RWPE1 (cell line): ENCODE data around the gene ACOX2.

ENCODE experiments used
- CTCF ChIA-PET: fragments of 350-600 bp; sonication (Branson Sonifier 250); formaldehyde crosslinking; extraction: SDS; loops from one replicate; lab custom pipeline; 2021; lab: Yijun Ruan, JAX
- POLR2A ChIA-PET: fragments of 400-600 bp; formaldehyde crosslinking; extraction: SDS; loops from one replicate; lab custom pipeline; 2020; ENCODE audit warnings: antibody characterized with exemption; ENCODE audit not compliant: low non-redundant PET; lab: Yijun Ruan, JAX
- DNase-seq: peaks from one replicate; pipeline ENCODE4 v3.0.0; 2012; ENCODE audit warnings: low spot score
- H3K27ac ChIP-seq: fragments of 450-650 bp; 2 replicates; pipeline ENCODE4 v1.5.1; 2017
- TF ChIP-seq, protein P1 (sequence below): fragments of 450-650 bp; conservative IDR thresholded peaks from 2 replicates; pipeline ENCODE4 v1.5.1; 2017; ENCODE audit warnings: low read depth, mild to moderate bottlenecking

The ACOX2 gene

DNA sequence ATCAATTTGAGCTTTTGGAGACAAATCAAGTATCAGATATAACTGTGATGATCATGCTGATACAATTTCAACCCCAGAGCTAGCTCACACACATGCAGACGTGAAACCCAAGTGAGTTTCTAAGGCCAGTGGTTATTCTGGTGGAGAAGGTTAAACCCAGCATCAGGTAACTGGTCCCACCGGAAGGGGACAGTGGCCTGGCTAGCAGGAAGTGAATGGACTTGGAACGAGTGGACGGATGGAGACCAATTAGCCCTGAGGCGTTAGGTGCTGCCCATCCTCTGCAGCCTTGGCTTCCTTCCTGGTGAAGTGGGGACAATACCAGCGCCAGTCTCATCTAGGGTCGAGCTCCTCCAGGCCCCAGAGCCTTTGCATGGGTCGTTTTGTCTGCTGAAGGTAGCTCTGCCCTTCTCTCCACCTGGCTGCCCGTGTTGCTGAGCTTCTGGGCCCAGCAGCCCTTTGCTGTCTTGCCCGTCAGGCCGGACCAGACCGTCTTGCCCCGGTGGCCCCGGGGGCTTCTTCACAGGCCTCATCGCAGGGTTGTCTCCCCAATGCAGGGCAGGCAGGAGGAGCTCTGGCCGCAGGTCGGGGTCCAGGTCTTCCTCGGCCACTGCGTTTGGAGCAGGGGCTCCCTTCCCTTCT is 46.0 kb downstream of the ACOX2 start:
- POLR2A ChIA-PET = interaction anchor here (0.9 kb wide), 1 partner anchor 20 kb away, joined by 3 read pairs; no protein-coding TSS in a partner anchor
- CTCF ChIA-PET = interaction anchor here (0.6 to 1.4 kb wide), 5 partner anchors 17 to 76 kb away, joined by 3 to 5 read pairs (median 4); no protein-coding TSS in a partner anchor
- peak overlapping the region; percentile 75 for H3K27ac ChIP-seq
- DNase-seq = no peak
- TF ChIP-seq, protein P1, sequence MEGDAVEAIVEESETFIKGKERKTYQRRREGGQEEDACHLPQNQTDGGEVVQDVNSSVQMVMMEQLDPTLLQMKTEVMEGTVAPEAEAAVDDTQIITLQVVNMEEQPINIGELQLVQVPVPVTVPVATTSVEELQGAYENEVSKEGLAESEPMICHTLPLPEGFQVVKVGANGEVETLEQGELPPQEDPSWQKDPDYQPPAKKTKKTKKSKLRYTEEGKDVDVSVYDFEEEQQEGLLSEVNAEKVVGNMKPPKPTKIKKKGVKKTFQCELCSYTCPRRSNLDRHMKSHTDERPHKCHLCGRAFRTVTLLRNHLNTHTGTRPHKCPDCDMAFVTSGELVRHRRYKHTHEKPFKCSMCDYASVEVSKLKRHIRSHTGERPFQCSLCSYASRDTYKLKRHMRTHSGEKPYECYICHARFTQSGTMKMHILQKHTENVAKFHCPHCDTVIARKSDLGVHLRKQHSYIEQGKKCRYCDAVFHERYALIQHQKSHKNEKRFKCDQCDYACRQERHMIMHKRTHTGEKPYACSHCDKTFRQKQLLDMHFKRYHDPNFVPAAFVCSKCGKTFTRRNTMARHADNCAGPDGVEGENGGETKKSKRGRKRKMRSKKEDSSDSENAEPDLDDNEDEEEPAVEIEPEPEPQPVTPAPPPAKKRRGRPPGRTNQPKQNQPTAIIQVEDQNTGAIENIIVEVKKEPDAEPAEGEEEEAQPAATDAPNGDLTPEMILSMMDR = no peak

DNA sequence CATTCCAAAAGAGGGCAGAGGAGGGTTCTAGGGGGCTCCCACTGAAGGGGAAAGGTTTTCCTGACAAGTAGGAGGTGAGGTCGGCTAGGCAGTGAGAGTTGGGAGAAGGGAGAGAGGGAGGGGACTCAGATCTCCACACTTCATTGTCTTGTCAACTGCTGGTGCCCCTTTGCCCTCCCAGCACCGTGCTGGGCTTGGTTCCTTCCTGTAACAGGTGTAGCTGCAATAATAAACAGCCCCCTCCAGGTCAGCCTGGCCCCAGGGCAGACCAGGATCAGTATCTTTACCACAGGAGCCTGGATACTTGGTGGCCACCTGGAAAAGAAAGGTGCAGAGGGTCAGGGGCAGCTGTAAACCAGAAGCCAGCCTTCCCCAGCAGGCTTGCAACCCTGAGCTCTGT is 48.0 kb downstream of the ACOX2 start:
- DNase-seq = no peak
- CTCF ChIA-PET = no interaction called here

DNA sequence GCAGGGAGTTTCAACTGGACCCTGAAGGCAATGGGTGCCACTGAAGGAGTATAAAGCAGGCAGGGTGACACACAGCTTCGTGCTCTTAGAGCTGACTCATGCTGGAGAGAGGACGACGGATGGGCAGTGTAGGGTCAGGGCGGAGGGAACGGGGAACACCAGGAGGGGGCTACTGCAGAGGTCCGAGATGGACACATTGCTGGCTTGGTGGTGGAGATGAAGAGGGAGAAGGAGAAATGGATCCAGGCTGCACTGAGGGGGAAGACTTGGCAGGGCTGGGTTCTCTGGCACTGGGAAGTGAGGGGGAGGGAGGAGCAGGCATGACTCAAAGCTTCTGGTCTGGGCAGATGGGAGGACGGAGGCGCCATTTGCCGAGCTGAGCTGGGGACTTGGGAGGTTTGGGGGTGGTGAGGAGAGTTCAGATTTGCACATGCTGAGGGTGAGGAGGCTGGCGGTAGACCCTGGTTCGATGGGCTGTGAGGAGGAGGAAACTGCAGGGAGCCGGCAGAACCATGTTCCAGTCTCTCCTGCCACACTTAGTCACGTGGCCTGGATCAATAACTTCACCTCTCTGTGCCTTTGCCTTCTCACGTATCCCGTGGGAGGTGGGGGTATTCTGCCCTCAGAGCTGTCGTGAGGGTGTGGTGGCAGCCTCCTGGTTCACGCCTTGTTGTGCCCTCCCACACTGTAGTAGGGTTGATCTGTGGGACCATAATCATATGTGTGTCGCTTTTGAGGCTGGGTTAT is 49.7 kb downstream of the ACOX2 start:
- POLR2A ChIA-PET = no interaction called here
- peak overlapping the region; percentile 48 for H3K27ac ChIP-seq
- CTCF ChIA-PET = interaction anchor here (0.6 to 1.7 kb wide), 3 partner anchors 10 to 24 kb away, joined by 4 to 8 read pairs (median 5); no protein-coding TSS in a partner anchor
- DNase-seq = peak; percentile 14
- TF ChIP-seq, protein P1 = no peak

More for the DNA sequence above, 48.0 kb downstream of the ACOX2 start:
- TF ChIP-seq, protein P1 = no peak
- POLR2A ChIA-PET = no interaction called here
- no peak overlapping the region for H3K27ac ChIP-seq

DNA sequence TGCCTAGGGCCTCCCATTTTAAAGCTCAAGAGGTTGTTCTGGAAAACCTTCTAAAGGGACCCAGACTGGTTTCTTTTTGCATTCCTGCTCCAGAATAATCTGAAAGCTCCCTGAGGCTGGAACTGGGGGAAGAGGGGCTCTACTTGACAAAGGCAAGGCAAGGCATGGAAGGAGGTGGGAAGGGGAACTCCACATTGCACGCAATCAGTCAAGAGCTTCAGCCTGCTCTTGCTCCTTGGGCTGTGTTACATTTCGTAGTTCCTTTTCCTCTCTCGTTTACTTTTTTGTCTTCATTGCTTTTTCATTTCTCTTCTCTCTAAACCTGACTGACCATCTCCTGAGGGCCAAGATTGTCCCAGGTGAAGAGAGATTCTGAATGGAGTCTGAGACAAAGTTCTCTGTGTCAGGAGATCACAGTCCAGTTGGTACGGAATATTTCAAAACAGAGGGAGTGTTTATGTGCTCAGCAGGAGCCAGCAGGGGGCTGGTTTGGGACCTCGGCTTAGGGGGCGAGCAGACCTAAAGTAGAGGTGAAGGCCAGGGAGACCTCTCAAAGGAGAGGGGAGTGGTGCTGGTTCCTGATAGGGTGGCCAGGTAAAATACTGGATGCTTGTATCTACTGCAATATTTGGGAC is 51.1 kb downstream of the ACOX2 start:
- ChIA-PET POLR2A (no interaction called here), CTCF (interaction anchor here (0.7 kb wide), 1 partner anchor 38 kb away, joined by 3 read pairs; no protein-coding TSS in a partner anchor)
- DNase-seq = no peak
- TF ChIP-seq, protein P1 = no peak
- H3K27ac ChIP-seq = no peak overlapping the region

DNA sequence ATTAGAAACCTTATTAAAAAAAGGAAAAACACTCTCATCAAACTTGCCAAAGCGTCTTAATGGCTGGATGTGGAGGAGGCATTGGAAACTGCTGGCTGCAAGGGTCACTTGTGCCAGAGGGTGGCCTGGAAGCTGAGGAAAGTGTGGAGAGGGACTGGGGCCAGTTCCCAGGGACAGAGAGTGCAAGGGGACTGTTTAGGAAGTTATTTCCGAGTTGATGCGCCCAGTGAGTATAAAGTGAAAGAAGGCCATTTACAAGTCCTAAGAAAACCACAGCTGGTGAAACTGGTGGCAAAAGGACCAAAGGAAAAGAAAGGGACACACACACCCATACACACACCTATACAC is 52.3 kb downstream of the ACOX2 start:
- ChIA-PET CTCF (interaction anchor here (0.8 kb wide), 2 partner anchors 11 to 282 kb away, joined by 3 read pairs; no protein-coding TSS in a partner anchor), POLR2A (no interaction called here)
- no peak overlapping the region for H3K27ac ChIP-seq
- no peak for DNase-seq
- TF ChIP-seq, protein P1 = no peak

DNA sequence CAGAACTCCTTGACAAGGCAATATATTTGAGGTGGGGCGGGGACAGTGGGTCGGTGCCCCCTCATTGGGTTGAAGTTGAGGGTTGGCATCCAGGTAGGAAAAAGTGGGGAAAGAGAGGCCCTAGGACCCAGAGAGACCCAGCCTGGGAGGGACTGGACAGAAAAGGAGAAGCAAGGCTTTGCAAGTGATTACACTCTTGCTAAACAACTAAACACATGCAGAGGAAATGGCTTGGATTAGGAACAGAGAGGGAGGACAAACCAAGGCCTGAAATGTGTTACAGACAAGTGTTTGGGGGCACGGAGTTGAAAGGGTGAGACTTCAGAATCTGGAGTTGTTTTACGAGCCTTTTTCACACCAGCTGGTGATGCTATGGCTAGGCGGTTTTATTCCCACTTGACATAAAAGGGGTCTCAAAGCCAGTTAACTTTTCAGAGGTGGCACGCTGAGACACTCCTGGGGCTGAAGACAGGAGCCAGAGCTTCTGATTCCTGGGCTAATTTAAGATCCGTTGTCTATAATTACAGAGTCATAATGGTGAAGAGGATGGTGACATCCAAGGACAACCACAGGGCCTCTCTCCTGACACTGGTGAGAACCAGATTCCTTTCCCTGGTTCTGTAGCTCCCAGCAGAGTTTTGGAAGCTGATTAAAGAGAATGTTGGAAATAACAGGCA is 52.8 kb downstream of the ACOX2 start:
- CTCF ChIA-PET = interaction anchor here (0.8 kb wide), 2 partner anchors 10 to 282 kb away, joined by 3 read pairs; no protein-coding TSS in a partner anchor
- POLR2A ChIA-PET = no interaction called here
- H3K27ac ChIP-seq = no peak overlapping the region

More for the DNA sequence above, 52.8 kb downstream of the ACOX2 start:
- TF ChIP-seq, protein P1 = no peak
- no peak for DNase-seq
